ENCODE results near the gene MSRB3. TPM values are rescaled to one million over a fixed set of nuclear protein-coding genes. Genes with fewer than 3 reads are reported as not detected.

The MSRB3 gene
- total RNA-seq, 1 experiment from 2014 or later, result 16.3 TPM

Other genes with a start within 250 kb of the MSRB3 start
- gene WIF1, start 157.4 kb upstream of the MSRB3 start, total RNA-seq (2014; rRNA removed; shearing (Covaris generic)), result not detected in 2 replicates
- 17.7 and 19.7 TPM in 2 replicates for gene LEMD3, start 109.1 kb upstream of the MSRB3 start, total RNA-seq (2014; rRNA removed; shearing (Covaris generic))